ENCODE results near the gene SYNDIG1.

GRCh38 chr20:24495266-24495665 lies 25.8 kb downstream of the SYNDIG1 start:
- TF ChIP-seq CTCF (IDR thresholded peaks at IDR 0.05) (no peak), ZSCAN20 (CRISPR knock-in tag; IDR thresholded peaks at IDR 0.05) (no peak), MYC (IDR thresholded peaks at IDR 0.05; ENCODE audit: borderline replicate concordance, low read length) (no peak)
